IMR-90 (cell line): ENCODE results near the gene ZNF609. TPM values are rescaled to one million over a fixed set of nuclear protein-coding genes. Genes with fewer than 3 reads are reported as not detected.

ENCODE experiments used
- ATAC-seq: fragments of 200-7000 bp; cut with Tn5 transposase; 2 replicates; pipeline ENCODE4 v1.9.1; 2020; ENCODE audit warnings: low read depth, mild to moderate bottlenecking, moderate library complexity
- BruUV-seq: library from RNA; stranded (reverse); fragments of 400-500 nt; replicated peaks from 2 replicates; lab custom pipeline; 2021; lab: Mats Ljungman, UMichigan
- CTCF ChIA-PET: fragments of 300-600 bp; formaldehyde crosslinking; extraction: SDS; loops from one replicate; lab custom pipeline; 2021; ENCODE audit warnings: antibody characterized with exemption; lab: Yijun Ruan, JAX
- POLR2A ChIA-PET: fragments of 300-600 bp; sonication (Branson Sonifier 250); formaldehyde crosslinking; loops from one replicate; lab custom pipeline; 2022; ENCODE audit warnings: antibody characterized with exemption; ENCODE audit not compliant: unreplicated experiment; lab: Charles Lee
- DNase-seq: peaks from one replicate; pipeline ENCODE4 v3.0.0; 2013
- H2AFZ ChIP-seq: replicated peaks from 2 replicates; pipeline ENCODE3; 2013; ENCODE audit warnings: low read length, mild to moderate bottlenecking; ENCODE audit not compliant: poor library complexity
- H2AK5ac ChIP-seq: 2 replicates; pipeline ENCODE4 v1.6.1; 2013; ENCODE audit warnings: low read depth, low read length, inconsistent platforms
- H2AK9ac ChIP-seq: replicated peaks from 2 replicates; pipeline ENCODE3; 2013; ENCODE audit warnings: mild to moderate bottlenecking, low read depth, low read length, moderate library complexity; ENCODE audit not compliant: poor library complexity
- H2BK120ac ChIP-seq: 2 replicates; pipeline ENCODE4 v1.6.1; 2013; ENCODE audit warnings: low read depth, low read length, inconsistent platforms
- H2BK15ac ChIP-seq: 3 replicates; pipeline ENCODE4 v1.6.1; 2013; ENCODE audit warnings: low read depth, low read length, inconsistent platforms
- H2BK20ac ChIP-seq: 2 replicates; pipeline ENCODE4 v1.6.1; 2013; ENCODE audit warnings: low read depth, mild to moderate bottlenecking, inconsistent platforms, low read length, moderate library complexity
- H2BK5ac ChIP-seq: 2 replicates; pipeline ENCODE4 v1.6.1; 2013; ENCODE audit warnings: mild to moderate bottlenecking, low read depth, low read length, inconsistent platforms; ENCODE audit not compliant: poor library complexity, severe bottlenecking
- H3K14ac ChIP-seq: replicated peaks from 2 replicates; pipeline ENCODE4 v1.6.1; 2013; ENCODE audit warnings: low read depth, low read length, inconsistent platforms
- H3K18ac ChIP-seq: 2 replicates; pipeline ENCODE4 v1.6.1; 2013; ENCODE audit warnings: low read depth, low read length, control low read depth
- H3K23ac ChIP-seq: 2 replicates; pipeline ENCODE4 v1.6.1; 2013; ENCODE audit warnings: low read depth, low read length, inconsistent platforms
- H3K27ac ChIP-seq: 2 replicates; pipeline ENCODE4 v1.5.1; 2013; ENCODE audit warnings: mild to moderate bottlenecking, control low read depth, low read length; ENCODE audit not compliant: insufficient read depth
- H3K27me3 ChIP-seq: 2 replicates; pipeline ENCODE4 v1.6.1; 2013; ENCODE audit warnings: low read length; ENCODE audit not compliant: control insufficient read depth, insufficient read depth
- H3K36me3 ChIP-seq: 2 replicates; pipeline ENCODE4 v1.6.1; 2013; ENCODE audit warnings: low read length, mixed read lengths; ENCODE audit not compliant: control insufficient read depth, insufficient read depth
- H3K4ac ChIP-seq: 2 replicates; pipeline ENCODE4 v1.6.1; 2013; ENCODE audit warnings: low read depth, low read length, inconsistent platforms
- H3K4me1 ChIP-seq: 2 replicates; pipeline ENCODE4 v1.6.1; 2013; ENCODE audit warnings: low read length, mixed read lengths; ENCODE audit not compliant: control insufficient read depth, insufficient read depth
- H3K4me2 ChIP-seq: 2 replicates; pipeline ENCODE4 v1.6.1; 2013; ENCODE audit warnings: low read depth, mild to moderate bottlenecking, control low read depth, low read length, moderate library complexity
- H3K4me3 ChIP-seq: 2 replicates; pipeline ENCODE4 v1.5.1; 2013; ENCODE audit warnings: low read depth, mild to moderate bottlenecking, control low read depth, low read length, moderate library complexity; ENCODE audit not compliant: insufficient read depth
- H3K56ac ChIP-seq: 2 replicates; pipeline ENCODE4 v1.6.1; 2013; ENCODE audit warnings: low read length, inconsistent platforms; ENCODE audit not compliant: insufficient read depth; ENCODE audit errors: extremely low read depth
- H3K79me1 ChIP-seq, 2 experiments: 2 replicates each; pipeline ENCODE4 v1.6.1; 2013; ENCODE audit warnings: low read length in 2 of 2, inconsistent platforms in 1 of 2, low read depth in 1 of 2
- H3K9ac ChIP-seq: 2 replicates; pipeline ENCODE4 v1.6.1; 2013; ENCODE audit warnings: low read depth, low read length, control low read depth
- H3K9me1 ChIP-seq: 2 replicates; pipeline ENCODE4 v1.6.1; 2013; ENCODE audit warnings: low read length, inconsistent platforms; ENCODE audit not compliant: insufficient read depth
- H3K9me3 ChIP-seq: 2 replicates; pipeline ENCODE4 v1.6.1; 2013; ENCODE audit warnings: low read length; ENCODE audit not compliant: control insufficient read depth, insufficient read depth
- H4K20me1 ChIP-seq: 2 replicates; pipeline ENCODE4 v1.6.1; 2013; ENCODE audit warnings: low read length, inconsistent platforms; ENCODE audit not compliant: insufficient read depth
- H4K5ac ChIP-seq: 2 replicates; pipeline ENCODE4 v1.6.1; 2013; ENCODE audit warnings: mild to moderate bottlenecking, low read depth, low read length, control low read depth
- H4K8ac ChIP-seq, 2 experiments: 2 replicates each; pipeline ENCODE4 v1.6.1; 2013; ENCODE audit warnings: low read depth in 2 of 2, low read length in 2 of 2, control low read depth in 1 of 2, inconsistent platforms in 1 of 2
- H4K91ac ChIP-seq: 2 replicates; pipeline ENCODE4 v1.6.1; 2013; ENCODE audit warnings: low read depth, low read length, inconsistent platforms; ENCODE audit not compliant: insufficient read depth
- BHLHE40 ChIP-seq: fragments of 150-350 bp; IDR thresholded peaks from 2 replicates; pipeline ENCODE4 v1.6.1; 2016; ENCODE audit warnings: mild to moderate bottlenecking, low read depth, low read length
- CHD1 ChIP-seq: IDR thresholded peaks from 2 replicates; pipeline ENCODE4 v1.6.1; 2012; ENCODE audit warnings: low read depth, low read length, improper control_type of control experiment
- CTCF ChIP-seq: conservative IDR thresholded peaks from 2 replicates; pipeline ENCODE4 v1.5.1; 2012; ENCODE audit warnings: mild to moderate bottlenecking, low read depth, low read length, improper control_type of control experiment
- ELK1 ChIP-seq: fragments of 150-350 bp; IDR thresholded peaks from 2 replicates; pipeline ENCODE4 v1.6.1; 2016; ENCODE audit warnings: low read depth, mild to moderate bottlenecking, low read length, moderate library complexity, borderline replicate concordance
- FOS ChIP-seq: fragments of 150-350 bp; IDR thresholded peaks from 2 replicates; pipeline ENCODE4 v1.6.1; 2016; ENCODE audit warnings: low read depth, low read length
- MAFK ChIP-seq: IDR thresholded peaks from 2 replicates; pipeline ENCODE4 v1.6.1; 2012; ENCODE audit warnings: low read depth, low read length, improper control_type of control experiment
- MAZ ChIP-seq: IDR thresholded peaks from 2 replicates; pipeline ENCODE4 v1.6.1; 2012; ENCODE audit warnings: low read depth, mild to moderate bottlenecking, low read length, improper control_type of control experiment, moderate library complexity, borderline replicate concordance
- MXI1 ChIP-seq: IDR thresholded peaks from 2 replicates; pipeline ENCODE4 v1.6.1; 2012; ENCODE audit warnings: low read depth, mild to moderate bottlenecking, low read length, moderate library complexity, borderline replicate concordance
- NFE2L2 ChIP-seq: fragments of 150-350 bp; IDR thresholded peaks from 2 replicates; pipeline ENCODE4 v1.6.1; 2016; ENCODE audit warnings: low read depth, mild to moderate bottlenecking, low read length
- RAD21 ChIP-seq: IDR thresholded peaks from 2 replicates; pipeline ENCODE4 v1.6.1; 2012; ENCODE audit warnings: low read length, improper control_type of control experiment
- RCOR1 ChIP-seq: IDR thresholded peaks from 2 replicates; pipeline ENCODE4 v1.6.1; 2012; ENCODE audit warnings: mild to moderate bottlenecking, low read length, improper control_type of control experiment; ENCODE audit not compliant: insufficient replicate concordance
- SMC3 ChIP-seq: fragments of 150-350 bp; IDR thresholded peaks from 2 replicates; pipeline ENCODE4 v1.6.1; 2016; ENCODE audit warnings: low read depth, mild to moderate bottlenecking, antibody characterized with exemption, low read length, moderate library complexity
- WGBS, 2 experiments: methylation state at CpG; one replicate each; pipeline versions ENCODE4 v1.1.5 to v1.1.7; 2013; ENCODE audit warnings: missing lambda C conversion rate in 2 of 2; ENCODE audit not compliant: insufficient read length in 1 of 2; ENCODE audit errors: extremely low coverage in 2 of 2; 5-methylcytosine and 5-hydroxymethylcytosine counted together
- dilution Hi-C: fragments of 300-500 bp; cut with HindIII; formaldehyde crosslinking; loops from one replicate; pipeline ENCODE4 v1.14.3; 2018; ENCODE audit warnings: low sequenced_read_pairs; ENCODE audit not compliant: unreplicated experiment
- in situ Hi-C: fragments of 300-500 bp; cut with MboI; formaldehyde crosslinking; loops from 3 replicates; pipeline ENCODE4 v1.14.3; 2019; ENCODE audit warnings: low sequenced_read_pairs, inconsistent platforms, mixed read lengths
- intact Hi-C: fragments of 100-400 bp; cut with micrococcal nuclease; formaldehyde crosslinking; loops from 2 replicates; pipeline ENCODE4 v1.10.0; 2022
- polyA plus RNA-seq, 3 experiments: library from polyadenylated mRNA; depleted of rRNA; stranded (reverse); fragments of >200 nt; gene quantifications; 2 replicates each; pipeline ENCODE4 v1.2.3, GENCODE V29; 2012; ENCODE audit warnings: low replicate concordance in 1 of 3
- total RNA-seq: library from RNA; depleted of rRNA; stranded (reverse); fragments of >200 nt; gene quantifications from 2 replicates; pipeline ENCODE4 v1.2.3, GENCODE V29; 2012

Gene ZNF609
- total and polyA plus RNA-seq, 2 of the 4 experiments (the other 2 are of a cell fraction): 10.4 to 12.5 TPM

GRCh38 chr15:64691896-64692565, 231.7 kb downstream of the ZNF609 start:
- Histone ChIP-seq H3K4ac (no peak overlapping the region), H3K4me2 (no peak overlapping the region), H3K56ac (no peak overlapping the region), H3K27ac (no peak overlapping the region), H3K4me1 (peaks cover 9% of the 10 kb centered on the region), H3K18ac (no peak overlapping the region), H3K14ac (no peak overlapping the region), H2BK120ac (no peak overlapping the region), H4K91ac (no peak overlapping the region), H2AFZ (no peak overlapping the region), H4K20me1 (peaks cover 45% of the 10 kb centered on the region), H2AK5ac (no peak overlapping the region), H3K23ac (no peak overlapping the region), H4K8ac (no peak overlapping the region), H3K9ac (no peak overlapping the region), H2AK9ac (no peak overlapping the region), H3K4me3 (no peak overlapping the region), H3K36me3 (peaks cover 48% of the 10 kb centered on the region), H3K9me3 (no peaks in the 10 kb centered on the region), H3K27me3 (no peaks in the 10 kb centered on the region), H3K79me1 (peaks cover 38 to 77% of the 10 kb centered on the region in 2 experiments), H4K5ac (no peak overlapping the region), H2BK5ac (no peak overlapping the region), H2BK20ac (no peak overlapping the region), H3K9me1 (peaks cover 4% of the 10 kb centered on the region), H2BK15ac (no peak overlapping the region)
- in situ Hi-C loops (no loop called here), intact Hi-C loops (no loop called here), dilution Hi-C loops (no loop called here)
- DNase-seq: no peak
- no CpG with 5 or more reads among the region's 9 CpGs for WGBS, 2 experiments
- CTCF ChIA-PET: interaction anchor here (2.3 kb wide), 1 partner anchor 36 kb away, joined by 6 read pairs; no protein-coding TSS in a partner anchor
- no TSS peak for BruUV-seq
- POLR2A ChIA-PET: no interaction called here
- ATAC-seq: no peak
- TF ChIP-seq MXI1: no peak
- no peak for TF ChIP-seq CTCF
- TF ChIP-seq SMC3: no peak
- TF ChIP-seq RCOR1: no peak
- no peak for TF ChIP-seq FOS
- no peak for TF ChIP-seq RAD21
- no peak for TF ChIP-seq MAFK
- TF ChIP-seq NFE2L2: no peak
- no peak for TF ChIP-seq MAZ
- TF ChIP-seq BHLHE40: no peak
- no peak for TF ChIP-seq CHD1
- no peak for TF ChIP-seq ELK1
